UCSD-AML1 (cell line): Measurements from ENCODE around the gene CEL.
"Not testable (repeated sequence)": the region's sequence is repeated elsewhere in the genome, so short reads cannot be mapped to it uniquely, and the experiment has no call there.

Experiments used
- DNase-seq: peaks from one replicate; lab custom pipeline; 2025; ENCODE audit not compliant: unreplicated experiment; lab: John Stamatoyannopoulos, UW

CEL gene

GRCh38 chr9:133061764-133062145 is at the start of gene CEL:
TSS of gene CEL (plus strand) at chr9:133061981. CDS start at chr9:133062003, 22 bp downstream.
- DNase-seq, result not testable (repeated sequence)

GRCh38 chr9:133014696-133015095 is 47.1 kb upstream of the CEL start:
- DNase-seq, result no peak

GRCh38 chr9:133023117-133023890 is 38.5 kb upstream of the CEL start:
- DNase-seq, result peak; percentile 61

GRCh38 chr9:133026426-133026825 is 35.4 kb upstream of the CEL start:
- DNase-seq, result no peak

GRCh38 chr9:133027134-133027533 is 34.6 kb upstream of the CEL start:
- DNase-seq, result no peak

- DNase-seq, result no peak
Measured at GRCh38 chr9:133028221-133028620, 33.6 kb upstream of the CEL start.

- no peak for DNase-seq
Measured at GRCh38 chr9:133029994-133030316, 31.8 kb upstream of the CEL start.

- peak; percentile 91 for DNase-seq
Measured at GRCh38 chr9:133030317-133031129, 31.3 kb upstream of the CEL start, which contains the start of gene GTF3C5. TSS of gene GTF3C5 (plus strand) at chr9:133030997. CDS start at chr9:133031012, 15 bp downstream.

GRCh38 chr9:133031130-133031422 is 30.7 kb upstream of the CEL start:
- DNase-seq, result no peak

GRCh38 chr9:133031496-133031911 is 30.3 kb upstream of the CEL start:
- no peak for DNase-seq

- DNase-seq, result no peak
Measured at GRCh38 chr9:133032171-133032570, 29.6 kb upstream of the CEL start.

GRCh38 chr9:133035669-133036068 is 26.1 kb upstream of the CEL start:
- no peak for DNase-seq

GRCh38 chr9:133037775-133038515 is 23.8 kb upstream of the CEL start:
- no peak for DNase-seq

GRCh38 chr9:133040892-133041479 is 20.8 kb upstream of the CEL start:
- DNase-seq, result peak; percentile 30

GRCh38 chr9:133041958-133042357 is 19.8 kb upstream of the CEL start:
- no peak for DNase-seq

- DNase-seq, result no peak
Measured at GRCh38 chr9:133042676-133043075, 19.1 kb upstream of the CEL start.

GRCh38 chr9:133043449-133044035 is 18.2 kb upstream of the CEL start:
- no peak for DNase-seq

- DNase-seq, result no peak
Measured at GRCh38 chr9:133044125-133044524, 17.7 kb upstream of the CEL start.

- DNase-seq, result no peak
Measured at GRCh38 chr9:133044661-133045060, 17.1 kb upstream of the CEL start.

- no peak for DNase-seq
Measured at GRCh38 chr9:133045132-133045531, 16.6 kb upstream of the CEL start.
